Testis (tissue), 2 donors: ENCODE data around the gene KRTAP11-1.

Experiments used
- POLR2A ChIP-seq: fragments of 450-650 bp; IDR thresholded peaks from one replicate; pipeline ENCODE4 v1.6.1; 2017; ENCODE audit warnings: antibody characterized with exemption, mild to moderate bottlenecking, moderate library complexity
- TF ChIP-seq, protein P1 (sequence below), 3 experiments: fragments of 450-650 bp in 2 of 3; fragments of 200-600 bp in 1 of 3; sonication (generic) in 1 of 3; IDR thresholded peaks; one replicate each; pipeline ENCODE4 v1.5.1; 2016 to 2019; ENCODE audit warnings: antibody characterized with exemption in 3 of 3, mild to moderate bottlenecking in 2 of 3, moderate library complexity in 1 of 3

DNA sequence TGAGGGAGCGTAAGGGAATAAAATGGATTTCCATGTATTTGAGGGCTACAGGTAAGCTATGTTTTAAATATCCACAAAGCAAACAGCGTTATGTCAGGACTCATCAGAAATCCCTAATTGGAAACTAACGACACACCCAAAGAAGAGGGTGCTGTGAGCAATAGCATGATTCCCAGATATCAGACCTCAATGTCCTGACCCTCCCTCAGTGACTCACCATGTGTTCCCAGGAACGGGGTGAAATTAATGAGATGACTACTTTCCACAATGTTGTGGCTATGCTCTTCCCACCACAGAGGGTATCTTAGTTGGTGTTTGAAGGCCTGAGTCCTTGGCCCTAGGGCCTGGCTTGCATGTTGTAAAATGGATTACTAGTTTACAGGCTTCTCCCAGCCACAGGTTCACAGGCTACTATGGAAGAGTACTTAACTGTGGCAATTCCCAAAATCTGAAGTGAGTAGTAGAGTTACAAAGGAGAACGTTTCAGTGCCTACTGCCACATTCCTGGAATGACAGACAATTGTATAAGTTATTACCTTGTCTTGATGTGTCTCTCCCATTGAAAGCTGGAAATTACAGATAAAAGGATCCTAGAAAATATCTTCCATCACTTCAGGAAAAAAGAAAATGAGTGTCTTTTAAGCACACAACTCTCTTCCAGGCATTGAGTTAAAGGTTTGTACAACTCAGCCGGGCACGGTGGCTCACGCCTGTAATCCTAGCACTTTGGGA, 1.7 kb upstream of the KRTAP11-1 start:
- TF ChIP-seq, protein P1, sequence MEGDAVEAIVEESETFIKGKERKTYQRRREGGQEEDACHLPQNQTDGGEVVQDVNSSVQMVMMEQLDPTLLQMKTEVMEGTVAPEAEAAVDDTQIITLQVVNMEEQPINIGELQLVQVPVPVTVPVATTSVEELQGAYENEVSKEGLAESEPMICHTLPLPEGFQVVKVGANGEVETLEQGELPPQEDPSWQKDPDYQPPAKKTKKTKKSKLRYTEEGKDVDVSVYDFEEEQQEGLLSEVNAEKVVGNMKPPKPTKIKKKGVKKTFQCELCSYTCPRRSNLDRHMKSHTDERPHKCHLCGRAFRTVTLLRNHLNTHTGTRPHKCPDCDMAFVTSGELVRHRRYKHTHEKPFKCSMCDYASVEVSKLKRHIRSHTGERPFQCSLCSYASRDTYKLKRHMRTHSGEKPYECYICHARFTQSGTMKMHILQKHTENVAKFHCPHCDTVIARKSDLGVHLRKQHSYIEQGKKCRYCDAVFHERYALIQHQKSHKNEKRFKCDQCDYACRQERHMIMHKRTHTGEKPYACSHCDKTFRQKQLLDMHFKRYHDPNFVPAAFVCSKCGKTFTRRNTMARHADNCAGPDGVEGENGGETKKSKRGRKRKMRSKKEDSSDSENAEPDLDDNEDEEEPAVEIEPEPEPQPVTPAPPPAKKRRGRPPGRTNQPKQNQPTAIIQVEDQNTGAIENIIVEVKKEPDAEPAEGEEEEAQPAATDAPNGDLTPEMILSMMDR (IDR thresholded peaks at IDR 0.05) = no peak
- TF ChIP-seq POLR2A = no peak
